Loucy (cell line): ENCODE measurements around the gene DNAJC16.

Experiments used
- CTCF ChIP-seq: fragments of 200-600 bp; sonication (generic); conservative IDR thresholded peaks from 2 replicates; pipeline ENCODE4 v1.5.1; 2014; ENCODE audit warnings: mild to moderate bottlenecking, antibody characterized with exemption, low read length
- EZH2phosphoT487 ChIP-seq: fragments of 200-600 bp; IDR thresholded peaks from 2 replicates; pipeline ENCODE4 v1.6.1; 2018; ENCODE audit warnings: antibody characterized with exemption, mild to moderate bottlenecking, moderate library complexity, borderline replicate concordance

GRCh38 chr1:15595809-15596617, 69.4 kb downstream of the DNAJC16 start:
- TF ChIP-seq CTCF = no peak
- TF ChIP-seq EZH2phosphoT487 = no peak
